ENCODE measurements around the gene TMEM192.

DNA sequence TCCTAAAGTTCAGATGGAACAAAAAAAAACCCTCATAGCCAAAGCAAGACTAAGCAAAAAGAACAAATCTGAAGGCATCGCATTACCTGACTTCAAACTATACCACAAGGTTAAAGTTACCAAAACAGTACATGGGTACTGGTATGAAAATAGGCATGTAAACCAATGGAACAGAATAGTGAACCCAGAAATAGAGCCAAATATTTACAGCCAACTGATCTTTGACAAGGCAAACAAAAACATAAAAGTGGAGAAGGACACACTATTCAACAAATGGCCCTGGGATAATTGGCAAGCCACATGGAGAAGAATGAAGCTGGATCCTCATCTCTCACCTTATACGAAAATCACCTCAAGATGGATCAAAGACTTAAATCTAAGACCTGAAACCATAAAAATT lies 44.2 kb upstream of the TMEM192 start:
- TF ChIP-seq EZH2phosphoT487 (IDR thresholded peaks at IDR 0.05; ENCODE audit: unreplicated experiment), result no peak
- TF ChIP-seq POLR2AphosphoS5 (IDR thresholded peaks at IDR 0.05; ENCODE audit: low read depth), result no peak
- TF ChIP-seq, protein P1, sequence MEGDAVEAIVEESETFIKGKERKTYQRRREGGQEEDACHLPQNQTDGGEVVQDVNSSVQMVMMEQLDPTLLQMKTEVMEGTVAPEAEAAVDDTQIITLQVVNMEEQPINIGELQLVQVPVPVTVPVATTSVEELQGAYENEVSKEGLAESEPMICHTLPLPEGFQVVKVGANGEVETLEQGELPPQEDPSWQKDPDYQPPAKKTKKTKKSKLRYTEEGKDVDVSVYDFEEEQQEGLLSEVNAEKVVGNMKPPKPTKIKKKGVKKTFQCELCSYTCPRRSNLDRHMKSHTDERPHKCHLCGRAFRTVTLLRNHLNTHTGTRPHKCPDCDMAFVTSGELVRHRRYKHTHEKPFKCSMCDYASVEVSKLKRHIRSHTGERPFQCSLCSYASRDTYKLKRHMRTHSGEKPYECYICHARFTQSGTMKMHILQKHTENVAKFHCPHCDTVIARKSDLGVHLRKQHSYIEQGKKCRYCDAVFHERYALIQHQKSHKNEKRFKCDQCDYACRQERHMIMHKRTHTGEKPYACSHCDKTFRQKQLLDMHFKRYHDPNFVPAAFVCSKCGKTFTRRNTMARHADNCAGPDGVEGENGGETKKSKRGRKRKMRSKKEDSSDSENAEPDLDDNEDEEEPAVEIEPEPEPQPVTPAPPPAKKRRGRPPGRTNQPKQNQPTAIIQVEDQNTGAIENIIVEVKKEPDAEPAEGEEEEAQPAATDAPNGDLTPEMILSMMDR (conservative IDR thresholded peaks at IDR 0.05; ENCODE audit: low read depth in 2 of 2), result no peak
- TF ChIP-seq, protein P2, sequence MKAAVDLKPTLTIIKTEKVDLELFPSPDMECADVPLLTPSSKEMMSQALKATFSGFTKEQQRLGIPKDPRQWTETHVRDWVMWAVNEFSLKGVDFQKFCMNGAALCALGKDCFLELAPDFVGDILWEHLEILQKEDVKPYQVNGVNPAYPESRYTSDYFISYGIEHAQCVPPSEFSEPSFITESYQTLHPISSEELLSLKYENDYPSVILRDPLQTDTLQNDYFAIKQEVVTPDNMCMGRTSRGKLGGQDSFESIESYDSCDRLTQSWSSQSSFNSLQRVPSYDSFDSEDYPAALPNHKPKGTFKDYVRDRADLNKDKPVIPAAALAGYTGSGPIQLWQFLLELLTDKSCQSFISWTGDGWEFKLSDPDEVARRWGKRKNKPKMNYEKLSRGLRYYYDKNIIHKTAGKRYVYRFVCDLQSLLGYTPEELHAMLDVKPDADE (IDR thresholded peaks at IDR 0.05), result no peak
- TF ChIP-seq EZH2 (IDR thresholded peaks at IDR 0.05; ENCODE audit: low read depth, unreplicated experiment), result no peak
- no peak for TF ChIP-seq ZNF331 (CRISPR knock-in tag; IDR thresholded peaks at IDR 0.05; ENCODE audit: low read depth)
- TF ChIP-seq, protein P3, sequence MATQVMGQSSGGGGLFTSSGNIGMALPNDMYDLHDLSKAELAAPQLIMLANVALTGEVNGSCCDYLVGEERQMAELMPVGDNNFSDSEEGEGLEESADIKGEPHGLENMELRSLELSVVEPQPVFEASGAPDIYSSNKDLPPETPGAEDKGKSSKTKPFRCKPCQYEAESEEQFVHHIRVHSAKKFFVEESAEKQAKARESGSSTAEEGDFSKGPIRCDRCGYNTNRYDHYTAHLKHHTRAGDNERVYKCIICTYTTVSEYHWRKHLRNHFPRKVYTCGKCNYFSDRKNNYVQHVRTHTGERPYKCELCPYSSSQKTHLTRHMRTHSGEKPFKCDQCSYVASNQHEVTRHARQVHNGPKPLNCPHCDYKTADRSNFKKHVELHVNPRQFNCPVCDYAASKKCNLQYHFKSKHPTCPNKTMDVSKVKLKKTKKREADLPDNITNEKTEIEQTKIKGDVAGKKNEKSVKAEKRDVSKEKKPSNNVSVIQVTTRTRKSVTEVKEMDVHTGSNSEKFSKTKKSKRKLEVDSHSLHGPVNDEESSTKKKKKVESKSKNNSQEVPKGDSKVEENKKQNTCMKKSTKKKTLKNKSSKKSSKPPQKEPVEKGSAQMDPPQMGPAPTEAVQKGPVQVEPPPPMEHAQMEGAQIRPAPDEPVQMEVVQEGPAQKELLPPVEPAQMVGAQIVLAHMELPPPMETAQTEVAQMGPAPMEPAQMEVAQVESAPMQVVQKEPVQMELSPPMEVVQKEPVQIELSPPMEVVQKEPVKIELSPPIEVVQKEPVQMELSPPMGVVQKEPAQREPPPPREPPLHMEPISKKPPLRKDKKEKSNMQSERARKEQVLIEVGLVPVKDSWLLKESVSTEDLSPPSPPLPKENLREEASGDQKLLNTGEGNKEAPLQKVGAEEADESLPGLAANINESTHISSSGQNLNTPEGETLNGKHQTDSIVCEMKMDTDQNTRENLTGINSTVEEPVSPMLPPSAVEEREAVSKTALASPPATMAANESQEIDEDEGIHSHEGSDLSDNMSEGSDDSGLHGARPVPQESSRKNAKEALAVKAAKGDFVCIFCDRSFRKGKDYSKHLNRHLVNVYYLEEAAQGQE (IDR thresholded peaks at IDR 0.05; ENCODE audit: unreplicated experiment), result no peak
- TF ChIP-seq CREB1 (CRISPR knock-in tag; IDR thresholded peaks at IDR 0.05; ENCODE audit: low read depth), result no peak

Data from GM23338 (cell line).